CD14-positive monocyte (primary cell): ENCODE data around the gene RALGDS. TPM values are rescaled to one million over a fixed set of nuclear protein-coding genes. Genes with fewer than 3 reads are reported as not detected.
A peak's percentile ranks its signal among the peaks of the same experiment; 100 is the strongest.

ENCODE experiments used
- DNase-seq, 3 donors: peaks; one replicate each; pipeline ENCODE4 v3.0.0-alpha.2; 2011 to 2022
- H2AFZ ChIP-seq: 2 replicates; pipeline ENCODE4 v1.6.0; 2012; ENCODE audit warnings: mild to moderate bottlenecking, low read depth, low read length, inconsistent platforms; ENCODE audit not compliant: insufficient read depth, poor library complexity, severe bottlenecking
- H3K27ac ChIP-seq, 2 donors: 1 replicate in 1 of 2; 2 replicates in 1 of 2; pipeline ENCODE4 v1.5.1; 2012 to 2013; ENCODE audit warnings: low read length in 2 of 2, control low read depth in 1 of 2, inconsistent platforms in 1 of 2, low read depth in 1 of 2, mild to moderate bottlenecking in 1 of 2
- H3K27me3 ChIP-seq, 2 donors: one replicate each; pipeline versions ENCODE4 v1.6.0 to v1.6.1; 2011 to 2013; ENCODE audit warnings: low read length in 2 of 2; ENCODE audit not compliant: control insufficient read depth in 2 of 2, insufficient read depth in 2 of 2
- H3K36me3 ChIP-seq, 2 donors: replicated peaks in 1 of 2; 1 replicate in 1 of 2; 2 replicates in 1 of 2; pipeline versions ENCODE4 v1.5.1 to v1.6.1; 2012 to 2013; ENCODE audit warnings: low read length in 2 of 2, control low read depth in 1 of 2, inconsistent platforms in 1 of 2, mild to moderate bottlenecking in 1 of 2; ENCODE audit not compliant: insufficient read depth in 2 of 2, control insufficient read depth in 1 of 2
- H3K4me1 ChIP-seq, 2 donors: 1 replicate in 1 of 2; 2 replicates in 1 of 2; pipeline versions ENCODE4 v1.5.1 to v1.6.1; 2012 to 2013; ENCODE audit warnings: low read length in 2 of 2, control low read depth in 1 of 2, inconsistent platforms in 1 of 2, mild to moderate bottlenecking in 1 of 2, moderate library complexity in 1 of 2; ENCODE audit not compliant: insufficient read depth in 2 of 2, control insufficient read depth in 1 of 2
- H3K4me2 ChIP-seq: replicated peaks from 2 replicates; pipeline ENCODE3; 2012; ENCODE audit warnings: low read length, moderate library complexity, mild to moderate bottlenecking; ENCODE audit not compliant: poor library complexity, severe bottlenecking; ENCODE audit errors: extremely low read depth
- H3K4me3 ChIP-seq, 3 experiments: fragments of 200-600 bp in 1 of 3; sonication (generic) in 1 of 3; replicated peaks in 1 of 3; 1 replicate in 2 of 3; 2 replicates in 1 of 3; pipeline ENCODE4 v1.5.1; 2011 to 2013; ENCODE audit warnings: low read length in 3 of 3, mild to moderate bottlenecking in 3 of 3, control low read depth in 2 of 3, low read depth in 2 of 3, inconsistent platforms in 1 of 3, moderate library complexity in 1 of 3
- H3K79me2 ChIP-seq: 2 replicates; pipeline ENCODE4 v1.6.0; 2012; ENCODE audit warnings: mild to moderate bottlenecking, control low read depth, inconsistent platforms, low read length, moderate library complexity; ENCODE audit not compliant: insufficient read depth
- H3K9ac ChIP-seq: 2 replicates; pipeline ENCODE4 v1.6.0; 2017; ENCODE audit warnings: low read length, mild to moderate bottlenecking; ENCODE audit not compliant: insufficient read depth, poor library complexity, severe bottlenecking
- H3K9me3 ChIP-seq, 2 donors: replicated peaks in 1 of 2; 1 replicate in 1 of 2; 2 replicates in 1 of 2; pipeline versions ENCODE4 v1.5.1 to v1.6.1; 2012 to 2013; ENCODE audit warnings: low read length in 2 of 2, control low read depth in 1 of 2; ENCODE audit not compliant: control insufficient read depth in 1 of 2, insufficient read depth in 1 of 2
- H4K20me1 ChIP-seq: 2 replicates; pipeline ENCODE4 v1.6.0; 2012; ENCODE audit warnings: mild to moderate bottlenecking, low read length, control low read depth, moderate library complexity; ENCODE audit not compliant: insufficient read depth
- H3K27ac Mint-ChIP-seq, 7 donors: one replicate each; pipeline ENCODE4 v1.8.0; 2020; ENCODE audit warnings: mild to moderate bottlenecking in 7 of 7, mixed read lengths in 7 of 7, moderate library complexity in 6 of 7, inconsistent platforms in 2 of 7
- H3K27me3 Mint-ChIP-seq, 3 donors: one replicate each; pipeline ENCODE4 v1.8.0; 2021 to 2022; ENCODE audit warnings: low read depth in 3 of 3, mild to moderate bottlenecking in 3 of 3, mixed read lengths in 3 of 3, moderate library complexity in 3 of 3, inconsistent platforms in 1 of 3
- H3K36me3 Mint-ChIP-seq, 2 donors: one replicate each; pipeline ENCODE4 v1.8.0; 2020; ENCODE audit warnings: mixed read lengths in 2 of 2, inconsistent platforms in 1 of 2, mild to moderate bottlenecking in 1 of 2
- H3K4me1 Mint-ChIP-seq: one replicate; pipeline ENCODE4 v1.8.0; 2020; ENCODE audit warnings: mild to moderate bottlenecking, mixed read lengths
- H3K4me3 Mint-ChIP-seq, 2 donors: one replicate each; pipeline ENCODE4 v1.8.0; 2020; ENCODE audit warnings: mild to moderate bottlenecking in 2 of 2, mixed read lengths in 2 of 2, moderate library complexity in 1 of 2
- H3K9me3 Mint-ChIP-seq, 7 donors: one replicate each; pipeline ENCODE4 v1.8.0; 2020 to 2022; ENCODE audit warnings: mixed read lengths in 7 of 7, mild to moderate bottlenecking in 6 of 7, moderate library complexity in 6 of 7, inconsistent platforms in 2 of 7
- CTCF ChIP-seq: fragments of 200-600 bp; IDR thresholded peaks from one replicate; pipeline ENCODE4 v1.8.0; 2022; ENCODE audit warnings: antibody characterized with exemption, mild to moderate bottlenecking
- WGBS: methylation state at CpG from one replicate; pipeline ENCODE4 v1.1.5; 2013; ENCODE audit warnings: missing lambda C conversion rate; ENCODE audit not compliant: insufficient coverage; 5-methylcytosine and 5-hydroxymethylcytosine counted together
- intact Hi-C, 2 donors: fragments of 100-400 bp; cut with micrococcal nuclease; formaldehyde crosslinking; loops; one replicate each; pipeline versions ENCODE4 v1.15.0 to v1.15.1; 2023
- polyA plus RNA-seq, 3 donors: library from polyadenylated mRNA; depleted of rRNA in 1 of 3; unstranded in 2 of 3; stranded (reverse) in 1 of 3; fragments of 300-500 nt in 2 of 3; fragments of >200 nt in 1 of 3; fragmentation: Illumina TruSeq in 2 of 3; gene quantifications; 1 replicate in 2 of 3; 2 replicates in 1 of 3; pipeline ENCODE4 v1.2.3, GENCODE V29; 2012 to 2021

RALGDS gene
- polyA plus RNA-seq, 3 donors, result 3.5 to 63.8 (median 4.2) TPM

- Mint-ChIP-seq H3K4me3 (no peak overlapping the region), H3K4me1 (peaks cover 34% of the 10 kb centered on the region), H3K36me3 (no peaks in the 10 kb centered on the region), H3K9me3 (no peaks in the 10 kb centered on the region), H3K27ac (peak overlapping the region in 4 of 7 donors; percentile 68 to 88 (median 75)), H3K27me3 (peaks cover 0 to 10% (median 6%) of the 10 kb centered on the region in 3 donors)
- H3K4me1 ChIP-seq, result peaks cover 24 to 32% of the 10 kb centered on the region in 2 donors
- no peaks in the 10 kb centered on the region for H3K9me3 ChIP-seq
- TF ChIP-seq CTCF, result no peak
- no peaks in the 10 kb centered on the region for H3K36me3 ChIP-seq
- H4K20me1 ChIP-seq, result peaks cover 72% of the 10 kb centered on the region
- H3K27me3 ChIP-seq, result no peaks in the 10 kb centered on the region
- peaks cover 8% of the 10 kb centered on the region for H3K79me2 ChIP-seq
- H2AFZ ChIP-seq, result no peak overlapping the region
- 87% methylated on average over 9 of the region's 18 CpGs for whole genome bisulfite sequencing
- intact Hi-C loops, result no loop called here
- DNase-seq, result no peak
- no peak overlapping the region for H3K27ac ChIP-seq
- no peak overlapping the region for H3K9ac ChIP-seq
- no peak overlapping the region for H3K4me3 ChIP-seq
- no peak overlapping the region for H3K4me2 ChIP-seq
These were observed 21.9 kb upstream of the RALGDS start for GRCh38 chr9:133142684-133143622.

GRCh38 chr9:133141833-133142595, 21.0 kb upstream of the RALGDS start:
- peaks cover 63% of the 10 kb centered on the region for H4K20me1 ChIP-seq
- H3K9ac ChIP-seq, result no peak overlapping the region
- H3K36me3 ChIP-seq, result no peaks in the 10 kb centered on the region
- DNase-seq, result peak in 1 of 3 donors; percentile 85
- Mint-ChIP-seq H3K9me3 (no peaks in the 10 kb centered on the region), H3K27me3 (peaks cover 0 to 9% (median 6%) of the 10 kb centered on the region in 3 donors), H3K4me3 (no peak overlapping the region), H3K36me3 (no peaks in the 10 kb centered on the region), H3K4me1 (peaks cover 26% of the 10 kb centered on the region), H3K27ac (peak overlapping the region in 5 of 7 donors; percentile 19 to 88 (median 61))
- H3K4me1 ChIP-seq, result peaks cover 16 to 23% of the 10 kb centered on the region in 2 donors
- TF ChIP-seq CTCF, result no peak
- peaks cover 8% of the 10 kb centered on the region for H3K79me2 ChIP-seq
- no peaks in the 10 kb centered on the region for H3K27me3 ChIP-seq
- WGBS, result 32% methylated on average over 13 of the region's 16 CpGs
- intact Hi-C loops, result no loop called here
- H3K9me3 ChIP-seq, result no peaks in the 10 kb centered on the region
- H3K4me3 ChIP-seq, result no peak overlapping the region
- H2AFZ ChIP-seq, result no peak overlapping the region
- no peak overlapping the region for H3K4me2 ChIP-seq
- H3K27ac ChIP-seq, result no peak overlapping the region
